ENCODE measurements around the gene ZBTB7B.
A peak's percentile ranks its signal among the peaks of the same experiment; 100 is the strongest.

Gene ZBTB7B

GRCh38 chr1:155040358-155041093 lies 37.9 kb downstream of the ZBTB7B start:
- TF ChIP-seq YY1 (IDR thresholded peaks at IDR 0.05; ENCODE audit: low read depth) (no peak), MAX (IDR thresholded peaks at IDR 0.05) (no peak), REST (IDR thresholded peaks at IDR 0.05; ENCODE audit: low read depth) (peak; percentile 31; the same call in 1 of the 2 replicates)

GRCh38 chr1:155042789-155043188 lies 40.2 kb downstream of the ZBTB7B start:
- TF ChIP-seq RAD21 (IDR thresholded peaks at IDR 0.05; ENCODE audit: low read depth), result no peak
- TF ChIP-seq NFIC (IDR thresholded peaks at IDR 0.05), result no peak
- no peak for TF ChIP-seq MAX (IDR thresholded peaks at IDR 0.05)
- TF ChIP-seq CREB1 (IDR thresholded peaks at IDR 0.05; ENCODE audit: low read depth), result no peak
- no peak for TF ChIP-seq TAF1 (IDR thresholded peaks at IDR 0.05; ENCODE audit: low read depth)
- no peak for TF ChIP-seq EGR1 (IDR thresholded peaks at IDR 0.05)
- TF ChIP-seq ZBTB7A (IDR thresholded peaks at IDR 0.05; ENCODE audit: low read depth), result no peak
- TF ChIP-seq FOXM1 (IDR thresholded peaks at IDR 0.05; ENCODE audit: borderline replicate concordance, low read depth), result no peak
- no peak for TF ChIP-seq YY1 (IDR thresholded peaks at IDR 0.05; ENCODE audit: low read depth)
- no peak for TF ChIP-seq CEBPB (IDR thresholded peaks at IDR 0.05)
- TF ChIP-seq EP300 (IDR thresholded peaks at IDR 0.05; ENCODE audit: borderline replicate concordance), result no peak
- no peak for TF ChIP-seq REST (IDR thresholded peaks at IDR 0.05; ENCODE audit: low read depth)
- TF ChIP-seq USF1 (IDR thresholded peaks at IDR 0.05), result no peak
- TF ChIP-seq TCF12 (IDR thresholded peaks at IDR 0.05; ENCODE audit: low read depth), result no peak

GRCh38 chr1:155043301-155043702 lies 40.7 kb downstream of the ZBTB7B start:
- TF ChIP-seq TAF1 (IDR thresholded peaks at IDR 0.05; ENCODE audit: low read depth), result no peak
- TF ChIP-seq MAX (IDR thresholded peaks at IDR 0.05), result no peak
- no peak for TF ChIP-seq FOXM1 (IDR thresholded peaks at IDR 0.05; ENCODE audit: borderline replicate concordance, low read depth)
- TF ChIP-seq REST (IDR thresholded peaks at IDR 0.05; ENCODE audit: low read depth), result no peak
- TF ChIP-seq TEAD4 (IDR thresholded peaks at IDR 0.05), result no peak
- TF ChIP-seq RAD21 (IDR thresholded peaks at IDR 0.05; ENCODE audit: low read depth), result no peak
- no peak for TF ChIP-seq USF1 (IDR thresholded peaks at IDR 0.05)
- no peak for TF ChIP-seq EP300 (IDR thresholded peaks at IDR 0.05; ENCODE audit: borderline replicate concordance)

GRCh38 chr1:155043793-155044192 lies 41.2 kb downstream of the ZBTB7B start:
- no peak for TF ChIP-seq TCF12 (IDR thresholded peaks at IDR 0.05; ENCODE audit: low read depth)
- no peak for TF ChIP-seq EGR1 (IDR thresholded peaks at IDR 0.05)
- no peak for TF ChIP-seq TAF1 (IDR thresholded peaks at IDR 0.05; ENCODE audit: low read depth)
- no peak for TF ChIP-seq EP300 (IDR thresholded peaks at IDR 0.05; ENCODE audit: borderline replicate concordance)
- no peak for TF ChIP-seq TEAD4 (IDR thresholded peaks at IDR 0.05)
- TF ChIP-seq CEBPB (IDR thresholded peaks at IDR 0.05), result no peak
- TF ChIP-seq RAD21 (IDR thresholded peaks at IDR 0.05; ENCODE audit: low read depth), result no peak
- no peak for TF ChIP-seq ZBTB7A (IDR thresholded peaks at IDR 0.05; ENCODE audit: low read depth)
- TF ChIP-seq MAX (IDR thresholded peaks at IDR 0.05), result no peak
- no peak for TF ChIP-seq USF1 (IDR thresholded peaks at IDR 0.05)
- no peak for TF ChIP-seq CREB1 (IDR thresholded peaks at IDR 0.05; ENCODE audit: low read depth)
- TF ChIP-seq NFIC (IDR thresholded peaks at IDR 0.05), result no peak

All from Ishikawa (cell line).